HG02885 (cell line): Measurements from ENCODE around the gene KRTAP5-11.
"Not testable (repeated sequence)": the region's sequence is repeated elsewhere in the genome, so short reads cannot be mapped to it uniquely, and the experiment has no call there.

Experiments used
- ATAC-seq: cut with Tn5 transposase; IDR thresholded peaks from one replicate; pipeline ENCODE4 v1.9.1; 2021; ENCODE audit warnings: mild to moderate bottlenecking; ENCODE audit not compliant: unreplicated experiment, poor library complexity

Gene KRTAP5-11

DNA sequence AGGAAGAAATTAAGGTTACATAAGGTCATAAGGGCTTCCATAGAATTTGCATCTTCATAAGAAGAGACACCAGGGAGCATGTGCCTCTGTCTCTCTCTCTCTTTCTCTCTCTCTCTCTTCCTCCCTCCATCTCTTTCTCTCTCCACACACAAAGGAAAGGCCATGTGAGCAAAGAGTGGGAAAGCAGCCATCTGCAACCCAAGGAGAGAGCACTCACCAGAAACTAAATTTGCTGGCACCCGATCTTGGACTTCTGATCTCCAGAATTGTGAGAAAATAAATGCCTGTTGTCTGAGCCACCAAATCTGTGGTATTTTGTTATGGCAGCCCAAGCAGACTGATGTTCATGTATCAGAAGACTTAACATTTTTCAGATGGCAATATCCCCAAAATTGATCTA, 23.7 kb downstream of the KRTAP5-11 start:
- no peak for ATAC-seq

DNA sequence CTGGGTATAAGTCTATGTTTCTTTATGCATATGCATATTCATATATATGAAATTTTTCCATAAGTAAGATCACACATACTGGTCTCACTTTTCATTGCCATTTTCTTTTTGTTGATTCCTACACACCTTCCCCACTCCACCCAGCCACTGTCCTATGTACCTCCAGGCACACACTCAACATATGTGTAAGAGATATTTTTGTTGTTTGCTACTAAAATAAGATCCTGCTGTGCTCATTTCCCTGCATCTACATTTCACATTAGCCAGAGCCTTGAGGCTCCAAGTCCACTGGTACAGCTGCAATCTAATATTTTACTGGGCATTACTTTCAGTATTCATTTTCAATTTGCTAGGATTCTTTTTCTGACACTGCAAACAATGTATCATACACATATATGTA, 25.4 kb downstream of the KRTAP5-11 start:
- ATAC-seq, result no peak

DNA sequence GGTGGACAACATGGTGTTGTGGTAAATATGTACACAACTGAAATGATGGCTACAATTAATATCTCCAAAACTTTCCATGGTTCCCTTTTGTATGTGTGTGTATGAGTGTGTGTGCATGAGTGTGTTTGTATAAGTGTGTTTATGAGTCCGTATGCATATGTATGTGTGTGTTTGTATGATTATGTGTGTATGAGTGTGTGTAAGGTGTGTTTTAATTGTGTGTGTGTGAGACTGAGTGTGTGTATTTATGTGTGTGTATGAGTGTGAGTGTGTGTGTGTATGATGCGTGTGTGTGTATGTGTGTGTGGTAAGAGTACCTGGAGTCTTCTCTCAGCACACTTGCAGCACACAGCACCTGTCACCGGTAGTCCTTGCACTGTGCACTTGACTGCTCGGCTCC, 26.7 kb downstream of the KRTAP5-11 start:
- ATAC-seq, result no peak

DNA sequence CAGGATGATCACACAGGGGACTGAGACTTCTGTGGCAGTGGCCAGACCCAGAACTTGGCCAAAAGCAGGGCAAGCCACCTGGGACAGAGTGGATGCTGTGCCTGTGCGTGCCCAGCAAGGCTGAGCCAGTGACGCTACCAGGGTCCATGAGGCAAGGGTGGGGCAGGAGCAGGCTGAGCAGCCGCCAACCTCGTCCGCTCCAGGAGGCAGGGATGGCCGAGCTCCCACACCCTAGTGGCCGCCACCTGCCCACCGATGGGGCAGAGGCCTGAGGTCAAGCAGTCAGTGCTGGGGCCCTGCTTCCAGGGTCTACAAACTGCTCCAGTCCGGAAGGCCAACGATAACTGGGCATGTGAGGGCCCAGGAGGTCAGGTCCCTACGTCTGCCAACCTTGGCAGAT, 27.2 kb downstream of the KRTAP5-11 start:
- no peak for ATAC-seq

DNA sequence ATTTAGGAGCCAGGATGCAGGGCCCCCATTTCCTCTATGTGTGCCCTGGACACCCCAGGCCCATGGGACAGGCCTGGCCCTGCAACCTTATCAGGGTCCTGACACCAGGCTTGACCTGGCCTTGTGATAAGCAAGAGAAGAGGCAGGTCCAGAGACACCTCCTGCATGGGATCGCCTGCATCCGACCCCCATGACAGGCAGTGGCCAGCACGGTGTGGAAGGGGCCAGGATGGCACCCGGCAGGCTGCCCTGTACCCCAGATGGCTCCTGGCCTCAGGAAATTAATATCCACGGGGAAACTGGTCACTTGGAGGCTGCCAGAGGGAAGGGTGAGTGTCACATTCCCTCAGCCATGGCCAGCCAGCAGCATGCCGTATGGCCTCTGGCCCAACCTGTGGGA, 27.7 kb downstream of the KRTAP5-11 start:
- no peak for ATAC-seq

DNA sequence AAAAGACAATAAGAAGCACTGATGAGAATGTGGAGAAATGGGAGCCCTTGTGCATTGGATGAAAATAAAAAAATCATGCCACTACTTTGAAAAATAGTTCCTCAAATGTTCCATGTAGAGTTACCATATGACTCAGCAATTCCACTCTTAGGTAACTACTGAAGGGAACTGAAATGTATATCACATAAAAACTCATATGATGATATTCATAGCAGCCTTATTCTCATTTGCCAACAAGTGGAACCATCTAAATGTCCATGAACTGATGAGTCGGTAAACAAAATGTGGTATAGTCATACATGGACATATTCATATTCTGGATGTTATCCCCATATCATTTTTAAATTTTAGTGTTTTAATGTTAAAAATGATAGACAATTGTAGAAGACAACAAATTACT, 31.0 kb downstream of the KRTAP5-11 start:
- no peak for ATAC-seq

DNA sequence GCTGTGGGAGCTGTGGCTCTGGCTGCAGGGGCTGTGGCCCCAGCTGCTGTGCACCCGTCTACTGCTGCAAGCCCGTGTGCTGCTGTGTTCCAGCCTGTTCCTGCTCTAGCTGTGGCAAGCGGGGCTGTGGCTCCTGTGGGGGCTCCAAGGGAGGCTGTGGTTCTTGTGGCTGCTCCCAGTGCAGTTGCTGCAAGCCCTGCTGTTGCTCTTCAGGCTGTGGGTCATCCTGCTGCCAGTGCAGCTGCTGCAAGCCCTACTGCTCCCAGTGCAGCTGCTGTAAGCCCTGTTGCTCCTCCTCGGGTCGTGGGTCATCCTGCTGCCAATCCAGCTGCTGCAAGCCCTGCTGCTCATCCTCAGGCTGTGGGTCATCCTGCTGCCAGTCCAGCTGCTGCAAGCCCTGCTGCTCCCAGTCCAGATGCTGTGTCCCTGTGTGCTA, 33.9 kb downstream of the KRTAP5-11 start:
- no peak for ATAC-seq

DNA sequence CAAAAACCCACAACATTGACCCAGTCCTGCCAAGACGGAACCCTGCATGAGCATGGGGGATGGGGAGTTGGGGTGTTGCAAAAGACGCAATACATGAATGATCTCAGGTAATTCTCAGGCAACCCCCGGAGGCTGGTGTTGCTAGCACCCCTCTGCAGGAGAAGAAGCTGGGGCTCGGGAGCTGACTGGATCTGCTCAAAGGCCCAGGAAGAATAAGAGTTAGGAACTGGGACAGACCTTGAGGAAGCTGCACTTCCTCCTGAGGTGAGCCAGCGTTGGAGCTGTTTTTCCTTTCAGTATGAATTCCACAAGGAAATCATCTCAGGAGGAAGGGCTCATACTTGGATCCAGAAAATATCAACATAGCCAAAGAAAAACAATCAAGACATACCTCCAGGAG, 34.6 kb downstream of the KRTAP5-11 start, which contains the start of gene KRTAP5-9:
Gene KRTAP5-9, plus strand, starts transcription at position 301 of the 400 bp plus-strand sequence. CDS start 238 bp downstream, outside the sequence.
- no peak for ATAC-seq

DNA sequence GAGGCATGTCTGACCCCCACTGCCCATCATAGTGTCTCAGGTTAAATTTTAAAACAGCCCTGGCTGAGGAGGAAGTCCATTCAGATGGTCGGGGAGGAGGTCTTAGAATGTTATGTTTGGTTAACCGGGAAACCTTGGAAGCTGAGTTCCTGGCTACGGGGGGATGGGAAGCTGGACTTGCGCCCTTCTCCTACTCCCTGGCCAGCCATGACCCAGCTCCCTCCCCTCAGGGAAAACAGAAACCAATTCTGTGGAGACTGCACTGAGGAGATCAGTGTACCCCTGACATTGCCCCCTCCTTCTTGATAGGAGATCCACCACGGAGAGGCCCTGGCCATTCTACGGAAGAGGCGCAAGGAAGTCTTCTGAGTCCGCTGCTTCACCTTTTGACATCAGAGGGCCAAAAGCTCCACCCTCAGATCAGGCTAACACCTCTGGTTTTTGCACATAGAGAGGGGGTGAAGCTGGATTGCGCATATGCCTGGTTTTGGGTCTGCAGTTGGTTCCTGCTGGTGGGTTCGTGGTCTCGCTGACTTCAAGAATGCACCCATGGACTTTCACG, 37.2 kb downstream of the KRTAP5-11 start:
- no peak for ATAC-seq

DNA sequence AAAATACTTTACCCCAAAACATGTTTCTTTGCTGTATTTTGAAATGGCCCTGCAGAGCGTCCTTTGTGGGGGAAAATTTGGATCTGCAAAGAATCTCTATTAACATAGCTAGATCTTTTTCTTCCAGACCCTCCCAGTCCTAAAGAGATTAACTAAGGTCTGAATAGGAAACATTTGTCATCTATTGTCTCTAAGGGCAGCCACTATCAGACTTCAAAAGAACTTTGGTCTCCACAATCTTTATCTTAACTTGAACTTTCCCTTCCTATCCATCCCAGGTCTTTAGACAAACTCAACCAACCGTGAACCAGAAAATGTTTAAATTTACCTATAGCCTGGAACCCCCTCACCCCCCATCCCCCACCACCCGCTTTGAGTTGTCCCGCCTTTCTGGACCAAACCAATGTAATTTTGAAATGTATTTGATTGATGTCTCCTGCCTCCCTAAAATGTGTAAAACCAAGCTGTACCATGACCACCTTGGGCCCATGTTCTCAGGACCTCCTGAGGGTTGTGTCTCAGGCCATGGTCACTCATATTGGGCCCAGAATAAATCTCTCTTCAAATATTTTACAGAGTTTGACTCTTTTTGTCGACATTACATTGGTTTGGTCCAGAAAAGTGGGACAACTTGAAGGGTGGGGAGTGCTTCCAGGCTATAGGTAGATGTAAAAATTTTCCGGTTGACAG, 38.0 kb downstream of the KRTAP5-11 start:
- no peak for ATAC-seq

DNA sequence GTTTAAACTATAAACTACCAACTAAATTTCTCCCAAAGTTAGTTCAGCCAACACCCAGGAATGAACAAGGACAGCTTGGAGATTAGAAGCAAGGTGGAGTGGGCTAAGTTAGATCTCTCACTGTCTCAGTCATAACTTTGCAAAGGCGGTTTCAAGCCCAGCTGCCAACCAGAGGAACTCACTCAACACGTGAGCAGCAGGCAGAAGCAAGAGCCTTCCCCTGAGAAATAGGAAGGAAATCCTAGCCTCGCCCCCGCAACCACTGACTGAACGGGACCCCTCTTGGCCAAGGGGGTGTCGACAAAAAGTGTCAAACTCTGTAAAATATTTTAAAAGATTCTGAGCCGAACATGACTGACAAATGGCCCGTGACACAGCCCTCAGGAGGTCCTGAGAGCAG, 38.8 kb downstream of the KRTAP5-11 start:
- ATAC-seq, result no peak

DNA sequence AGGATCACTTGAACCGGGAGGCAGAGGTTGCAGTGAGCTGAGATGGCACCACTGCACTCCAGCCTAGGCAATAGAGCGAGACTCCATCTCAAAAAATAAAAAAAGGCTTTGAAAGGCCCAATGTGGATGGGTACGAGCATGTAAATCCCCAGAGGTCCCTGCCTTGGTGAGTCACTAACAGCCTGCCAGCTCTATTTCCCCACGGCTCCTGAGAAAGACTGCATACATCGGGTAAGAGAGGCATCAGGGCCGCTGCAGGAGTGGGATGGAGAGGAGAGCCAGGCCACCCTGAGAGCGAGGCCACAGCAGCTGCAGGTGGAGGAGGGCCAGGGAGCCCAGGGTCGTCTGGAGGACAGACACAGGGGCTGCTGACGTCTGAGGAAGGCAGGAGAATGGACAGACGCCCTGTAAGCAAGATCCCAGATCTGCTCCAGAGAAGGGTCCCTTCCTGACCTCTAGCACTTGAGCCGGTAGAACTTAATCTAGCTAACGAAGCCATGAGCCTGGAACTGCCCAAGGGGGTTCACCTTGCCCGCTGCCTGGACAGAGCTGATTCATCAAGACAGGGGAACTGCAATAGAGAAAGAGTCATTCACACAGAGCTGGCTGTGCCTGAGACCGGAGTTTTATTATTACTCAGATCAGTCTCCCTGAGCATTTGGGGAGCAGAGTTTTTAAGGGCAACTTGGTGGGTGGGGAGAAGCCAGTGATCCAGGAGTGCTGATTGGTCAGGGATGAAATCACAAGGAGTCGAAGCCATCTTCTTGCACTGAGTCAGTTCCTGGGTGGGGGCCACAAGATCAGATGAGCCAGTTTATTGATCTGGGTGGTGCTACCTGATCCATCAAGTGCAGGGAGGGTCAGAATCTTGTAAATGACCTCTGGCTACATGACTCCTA, 39.5 kb downstream of the KRTAP5-11 start:
- ATAC-seq, result no peak

DNA sequence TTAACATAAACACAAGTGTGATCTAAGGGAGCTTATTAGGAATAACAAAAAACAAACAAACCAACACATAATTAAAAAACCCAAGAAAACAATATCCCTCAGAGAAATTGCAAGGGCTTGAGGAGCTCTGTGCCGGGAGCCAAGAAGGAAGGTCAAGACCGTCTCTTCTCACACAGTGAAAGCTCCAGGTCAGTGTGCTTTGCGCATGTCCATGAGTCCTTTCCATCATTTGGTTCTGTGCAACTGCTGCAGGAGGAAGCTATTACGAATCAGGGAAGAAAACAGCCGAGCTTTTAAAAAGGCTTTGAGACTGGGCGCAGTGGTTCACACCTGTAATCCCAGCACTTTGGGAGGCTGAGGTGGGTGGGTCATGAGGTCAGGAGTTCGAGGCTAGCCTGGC, 40.3 kb downstream of the KRTAP5-11 start:
- ATAC-seq, result no peak

DNA sequence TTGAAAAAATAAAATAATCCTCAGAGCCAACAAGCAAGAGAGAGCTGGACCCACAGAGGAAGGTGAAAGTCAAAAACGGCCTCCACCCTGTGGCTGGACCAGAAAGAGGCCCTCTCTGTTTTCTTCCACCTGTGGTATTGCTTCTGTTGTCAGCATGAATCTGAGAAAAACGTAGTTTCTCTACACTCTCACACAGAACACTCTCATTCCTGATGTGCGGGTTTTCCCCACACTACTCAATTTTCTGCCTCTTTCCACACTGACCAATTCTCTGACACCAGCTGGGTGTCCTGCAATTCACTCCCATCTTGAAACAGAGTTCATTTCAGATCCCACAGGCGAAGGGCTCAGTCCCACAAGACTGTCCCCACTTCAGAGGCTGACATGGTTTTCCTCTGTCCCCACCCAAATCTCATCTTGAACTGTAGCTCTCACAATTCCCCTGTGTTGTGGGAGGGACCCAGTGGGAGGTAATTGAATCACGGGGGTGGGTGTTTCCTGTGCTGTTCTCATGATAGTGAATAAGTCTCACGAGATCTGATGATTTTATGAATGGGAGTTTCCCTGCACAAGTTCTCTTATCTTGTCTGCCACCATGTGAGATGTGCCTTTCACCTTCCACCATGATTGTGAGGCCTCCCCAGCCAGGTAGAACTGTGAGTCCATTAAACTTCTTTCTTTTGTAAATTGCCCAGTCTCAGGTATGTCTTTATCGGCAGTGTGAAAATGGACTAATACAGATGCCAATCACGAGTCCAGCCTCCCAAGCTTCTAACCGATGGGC, 42.0 kb downstream of the KRTAP5-11 start:
- ATAC-seq, result peak; percentile 52

DNA sequence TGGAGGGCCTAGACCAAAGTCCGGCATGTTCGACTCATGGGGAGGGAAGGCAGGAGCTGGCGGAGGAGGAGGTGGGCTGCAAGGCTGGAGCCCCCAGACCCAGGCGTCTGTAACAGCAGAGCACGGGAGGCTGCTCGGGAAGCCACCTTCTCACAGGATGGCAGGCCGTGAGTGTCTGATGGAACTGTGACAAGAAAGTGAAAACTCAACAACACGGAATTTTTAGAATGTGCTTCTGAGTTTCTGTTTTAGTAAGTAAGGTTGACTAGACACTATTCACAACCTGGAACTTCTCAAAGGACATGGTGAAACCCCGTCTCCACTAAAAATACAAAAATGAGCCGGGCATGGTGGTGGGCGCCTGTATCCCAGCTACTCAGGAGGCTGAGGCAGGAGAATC, 42.7 kb downstream of the KRTAP5-11 start:
- ATAC-seq, result not testable (repeated sequence)

DNA sequence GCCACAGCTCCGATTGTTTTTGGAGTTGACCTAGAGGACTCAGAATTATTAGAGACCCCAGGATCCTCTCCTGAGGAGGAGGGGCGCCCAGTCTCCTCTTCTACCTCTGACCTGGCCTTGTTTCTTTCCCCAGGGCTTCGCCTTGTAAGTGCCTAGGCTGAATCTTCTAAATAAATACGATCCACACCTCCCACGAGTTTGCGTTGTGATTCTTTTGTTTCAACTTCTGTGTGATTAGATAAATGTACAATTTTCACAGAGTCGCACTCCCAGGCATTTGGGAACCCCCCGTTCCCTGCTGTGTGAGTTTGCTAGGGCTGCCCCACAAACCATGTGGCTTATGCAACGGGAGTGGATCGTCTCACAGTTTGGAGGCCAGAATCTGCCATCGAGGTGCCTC, 43.7 kb downstream of the KRTAP5-11 start:
- ATAC-seq, result no peak

DNA sequence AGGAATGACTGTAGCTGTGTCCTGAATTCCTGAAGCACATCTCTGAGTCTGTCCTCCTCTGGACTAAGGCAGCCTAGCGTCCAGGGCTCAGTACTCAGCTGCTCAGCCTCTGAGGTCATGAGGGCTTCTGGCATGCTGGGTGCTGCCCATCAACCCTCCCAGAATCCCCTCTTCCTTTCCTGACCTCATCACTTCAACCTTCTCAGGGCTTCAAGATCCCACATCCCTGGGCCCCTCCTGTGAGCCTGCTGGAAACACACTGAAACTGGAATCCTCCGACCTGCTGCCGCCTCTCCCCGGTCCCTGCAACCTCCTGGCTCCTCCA, 44.0 kb downstream of the KRTAP5-11 start:
- ATAC-seq, result no peak

DNA sequence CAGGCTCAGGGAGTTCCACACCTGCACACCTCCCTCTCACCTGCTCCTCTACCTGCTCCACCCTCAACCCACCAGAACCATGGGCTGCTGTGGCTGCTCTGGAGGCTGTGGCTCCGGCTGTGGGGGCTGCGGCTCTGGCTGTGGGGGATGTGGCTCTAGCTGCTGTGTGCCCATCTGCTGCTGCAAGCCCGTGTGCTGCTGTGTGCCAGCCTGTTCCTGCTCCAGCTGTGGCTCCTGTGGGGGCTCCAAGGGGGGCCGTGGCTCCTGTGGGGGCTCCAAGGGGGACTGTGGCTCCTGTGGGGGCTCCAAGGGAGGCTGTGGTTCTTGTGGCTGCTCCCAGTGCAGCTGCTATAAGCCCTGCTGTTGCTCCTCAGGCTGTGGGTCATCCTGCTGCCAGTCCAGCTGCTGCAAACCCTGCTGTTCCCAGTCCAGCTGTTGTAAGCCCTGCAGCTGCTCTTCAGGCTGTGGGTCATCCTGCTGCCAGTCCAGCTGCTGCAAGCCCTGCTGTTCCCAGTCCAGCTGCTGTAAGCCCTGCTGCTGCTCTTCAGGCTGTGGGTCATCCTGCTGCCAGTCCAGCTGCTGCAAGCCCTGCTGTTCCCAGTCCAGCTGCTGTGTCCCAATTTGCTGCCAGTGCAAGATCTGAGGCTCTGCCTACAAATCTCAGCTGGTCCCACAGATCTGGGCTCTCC, 44.6 kb downstream of the KRTAP5-11 start, which contains the start of gene KRTAP5-8:
Gene KRTAP5-8, plus strand, starts transcription at position 49 of the 689 bp plus-strand sequence. Its CDS starts 31 bp downstream, at position 80.
- ATAC-seq, result not testable (repeated sequence)

DNA sequence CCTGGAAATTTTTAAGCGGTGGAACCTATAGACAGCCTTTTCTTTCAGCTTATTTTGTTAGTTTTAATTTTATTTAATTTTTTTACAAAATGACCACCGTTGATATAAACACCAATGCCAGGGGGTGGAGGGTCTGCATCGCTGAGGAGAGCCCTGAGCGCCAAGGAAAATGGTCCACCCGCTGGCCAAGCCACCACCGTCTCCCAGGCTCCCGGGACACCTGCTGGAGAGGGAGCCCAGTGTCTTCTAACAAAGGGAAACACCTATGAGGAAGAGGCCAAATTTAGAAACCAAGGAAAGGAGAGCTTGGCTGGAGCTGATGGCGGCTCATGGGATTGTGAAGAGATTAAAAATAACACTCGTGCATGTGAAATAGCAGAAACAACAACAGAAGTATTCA, 45.1 kb downstream of the KRTAP5-11 start:
- no peak for ATAC-seq

DNA sequence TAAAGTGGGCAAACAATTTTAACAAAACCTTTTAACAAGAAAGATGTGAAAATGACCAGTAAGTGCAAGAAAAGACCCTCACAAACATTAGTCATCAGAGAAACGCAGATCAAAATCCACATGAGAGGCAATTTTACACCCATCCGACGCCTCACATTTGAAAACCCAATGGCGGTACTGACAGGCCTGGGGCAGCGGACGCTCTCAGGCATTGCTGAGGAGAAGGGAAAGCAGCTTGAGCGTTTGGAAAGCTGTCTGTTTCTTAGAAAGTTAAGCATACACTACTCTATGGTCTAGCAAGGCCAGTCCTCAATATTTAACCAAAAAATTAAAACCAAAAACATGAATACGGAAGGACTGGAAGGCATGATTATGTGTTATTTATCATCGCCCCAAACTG, 46.9 kb downstream of the KRTAP5-11 start:
- no peak for ATAC-seq
